OCI-LY1 (cell line): ENCODE results near the gene MDM1.

Experiments used
- H2AFZ ChIP-seq: fragments of 200-600 bp; sonication (generic), shearing (Covaris generic); 2 replicates; pipeline ENCODE4 v1.6.0; 2014; ENCODE audit warnings: antibody characterized with exemption, mild to moderate bottlenecking, low read length
- H3F3A ChIP-seq: fragments of 200-600 bp; sonication (generic), shearing (Covaris generic); 2 replicates; pipeline ENCODE4 v1.6.0; 2014; ENCODE audit warnings: mild to moderate bottlenecking, antibody characterized with exemption, low read length, moderate library complexity; ENCODE audit not compliant: insufficient read depth
- H3K27ac ChIP-seq: fragments of 200-600 bp; sonication (generic); 2 replicates; pipeline ENCODE4 v1.5.1; 2014; ENCODE audit warnings: low read length, mixed run types, mild to moderate bottlenecking, low read depth; ENCODE audit not compliant: poor library complexity, severe bottlenecking
- H3K27me3 ChIP-seq: fragments of 200-600 bp; sonication (generic); 2 replicates; pipeline ENCODE4 v1.6.0; 2014; ENCODE audit warnings: antibody characterized with exemption, mild to moderate bottlenecking, low read length, moderate library complexity; ENCODE audit not compliant: insufficient read depth
- H3K36me3 ChIP-seq: fragments of 200-600 bp; sonication (generic); 2 replicates; pipeline ENCODE4 v1.6.1; 2014; ENCODE audit warnings: mild to moderate bottlenecking, antibody characterized with exemption, low read length, moderate library complexity, mixed read lengths; ENCODE audit not compliant: insufficient read depth
- H3K4me1 ChIP-seq: fragments of 200-600 bp; sonication (generic); 2 replicates; pipeline ENCODE4 v1.5.1; 2014; ENCODE audit warnings: mild to moderate bottlenecking, low read length, moderate library complexity; ENCODE audit not compliant: insufficient read depth, severe bottlenecking
- H3K4me2 ChIP-seq: fragments of 200-600 bp; sonication (generic), shearing (Covaris generic); 2 replicates; pipeline ENCODE4 v1.6.1; 2014; ENCODE audit warnings: low read length
- H3K4me3 ChIP-seq: fragments of 200-600 bp; sonication (generic); 2 replicates; pipeline ENCODE4 v1.5.1; 2014; ENCODE audit warnings: low read length, low read depth, mild to moderate bottlenecking, mixed read lengths; ENCODE audit not compliant: poor library complexity, severe bottlenecking
- H3K79me2 ChIP-seq: fragments of 200-600 bp; shearing (Covaris generic); 2 replicates; pipeline ENCODE4 v1.6.1; 2016; ENCODE audit warnings: mixed run types, low read length, mixed read lengths; ENCODE audit not compliant: insufficient read depth
- H3K9ac ChIP-seq: fragments of 200-600 bp; sonication (generic), shearing (Covaris generic); 2 replicates; pipeline ENCODE4 v1.6.1; 2014; ENCODE audit warnings: mild to moderate bottlenecking, low read length, mixed read lengths
- H3K9me2 ChIP-seq: fragments of 200-600 bp; sonication (generic), shearing (Covaris generic); 2 replicates; pipeline ENCODE4 v1.6.1; 2014; ENCODE audit warnings: low read depth, mild to moderate bottlenecking, low read length, mixed read lengths
- H3K9me3 ChIP-seq: fragments of 200-600 bp; shearing (Covaris generic); 2 replicates; pipeline ENCODE4 v1.6.1; 2014; ENCODE audit warnings: low read length, mixed read lengths
- H4K20me1 ChIP-seq: fragments of 200-600 bp; sonication (generic), shearing (Covaris generic); 2 replicates; pipeline ENCODE4 v1.6.0; 2016; ENCODE audit warnings: mild to moderate bottlenecking, low read length; ENCODE audit not compliant: insufficient read depth
- EZH2 ChIP-seq: fragments of 200-600 bp; sonication (generic), shearing (Covaris generic); IDR thresholded peaks from 2 replicates; pipeline ENCODE4 v1.8.0; 2017; ENCODE audit warnings: borderline replicate concordance, mixed run types, mild to moderate bottlenecking, antibody characterized with exemption, low read length, moderate library complexity, mixed read lengths
- TF ChIP-seq, protein P1 (sequence below): fragments of 200-600 bp; sonication (generic), shearing (Covaris generic); IDR thresholded peaks from 2 replicates; pipeline ENCODE4 v1.5.1; 2017; ENCODE audit warnings: mild to moderate bottlenecking, antibody characterized with exemption, low read length, moderate library complexity, mixed read lengths

Gene MDM1

GRCh38 chr12:68267892-68268396 lies 64.2 kb downstream of the MDM1 start:
- no peaks in the 10 kb centered on the region for H3K36me3 ChIP-seq
- H4K20me1 ChIP-seq: no peaks in the 10 kb centered on the region
- H3K4me2 ChIP-seq: no peak overlapping the region
- no peaks in the 10 kb centered on the region for H3F3A ChIP-seq
- H3K4me3 ChIP-seq: no peak overlapping the region
- TF ChIP-seq, protein P1, sequence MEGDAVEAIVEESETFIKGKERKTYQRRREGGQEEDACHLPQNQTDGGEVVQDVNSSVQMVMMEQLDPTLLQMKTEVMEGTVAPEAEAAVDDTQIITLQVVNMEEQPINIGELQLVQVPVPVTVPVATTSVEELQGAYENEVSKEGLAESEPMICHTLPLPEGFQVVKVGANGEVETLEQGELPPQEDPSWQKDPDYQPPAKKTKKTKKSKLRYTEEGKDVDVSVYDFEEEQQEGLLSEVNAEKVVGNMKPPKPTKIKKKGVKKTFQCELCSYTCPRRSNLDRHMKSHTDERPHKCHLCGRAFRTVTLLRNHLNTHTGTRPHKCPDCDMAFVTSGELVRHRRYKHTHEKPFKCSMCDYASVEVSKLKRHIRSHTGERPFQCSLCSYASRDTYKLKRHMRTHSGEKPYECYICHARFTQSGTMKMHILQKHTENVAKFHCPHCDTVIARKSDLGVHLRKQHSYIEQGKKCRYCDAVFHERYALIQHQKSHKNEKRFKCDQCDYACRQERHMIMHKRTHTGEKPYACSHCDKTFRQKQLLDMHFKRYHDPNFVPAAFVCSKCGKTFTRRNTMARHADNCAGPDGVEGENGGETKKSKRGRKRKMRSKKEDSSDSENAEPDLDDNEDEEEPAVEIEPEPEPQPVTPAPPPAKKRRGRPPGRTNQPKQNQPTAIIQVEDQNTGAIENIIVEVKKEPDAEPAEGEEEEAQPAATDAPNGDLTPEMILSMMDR: no peak
- no peak for TF ChIP-seq EZH2
- H2AFZ ChIP-seq: no peak overlapping the region
- H3K79me2 ChIP-seq: no peaks in the 10 kb centered on the region
- H3K9me3 ChIP-seq: no peaks in the 10 kb centered on the region
- H3K9me2 ChIP-seq: no peaks in the 10 kb centered on the region
- H3K4me1 ChIP-seq: no peaks in the 10 kb centered on the region
- no peaks in the 10 kb centered on the region for H3K27me3 ChIP-seq
- no peak overlapping the region for H3K27ac ChIP-seq
- H3K9ac ChIP-seq: no peak overlapping the region

DNA sequence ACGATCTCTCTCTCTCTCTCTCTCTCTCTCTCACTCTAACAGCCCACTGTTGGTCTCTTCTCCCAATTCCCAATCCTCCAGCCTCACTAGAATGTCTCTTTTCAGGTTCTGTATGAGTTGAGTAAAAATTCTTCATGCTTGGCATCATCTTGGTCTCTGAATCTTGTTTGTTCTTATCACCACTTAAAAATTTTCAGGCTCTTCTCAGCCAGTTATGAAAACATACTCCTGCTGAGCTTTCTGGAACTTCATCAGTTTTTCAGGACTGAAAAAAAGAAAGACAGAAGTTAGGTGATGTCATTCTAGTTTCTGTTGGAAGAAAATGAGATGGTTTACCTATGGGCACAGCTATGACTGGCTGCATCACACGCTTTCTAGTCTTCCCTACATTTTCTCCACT lies 67.3 kb downstream of the MDM1 start:
- Histone ChIP-seq H3F3A (no peaks in the 10 kb centered on the region), H3K9me2 (no peaks in the 10 kb centered on the region), H3K27me3 (no peaks in the 10 kb centered on the region), H3K4me3 (no peak overlapping the region), H4K20me1 (no peaks in the 10 kb centered on the region), H2AFZ (no peak overlapping the region), H3K4me2 (no peak overlapping the region), H3K4me1 (no peaks in the 10 kb centered on the region), H3K9ac (no peak overlapping the region), H3K79me2 (no peaks in the 10 kb centered on the region), H3K36me3 (no peaks in the 10 kb centered on the region), H3K9me3 (no peaks in the 10 kb centered on the region), H3K27ac (no peak overlapping the region)
- TF ChIP-seq, protein P1: no peak
- TF ChIP-seq EZH2: no peak

DNA sequence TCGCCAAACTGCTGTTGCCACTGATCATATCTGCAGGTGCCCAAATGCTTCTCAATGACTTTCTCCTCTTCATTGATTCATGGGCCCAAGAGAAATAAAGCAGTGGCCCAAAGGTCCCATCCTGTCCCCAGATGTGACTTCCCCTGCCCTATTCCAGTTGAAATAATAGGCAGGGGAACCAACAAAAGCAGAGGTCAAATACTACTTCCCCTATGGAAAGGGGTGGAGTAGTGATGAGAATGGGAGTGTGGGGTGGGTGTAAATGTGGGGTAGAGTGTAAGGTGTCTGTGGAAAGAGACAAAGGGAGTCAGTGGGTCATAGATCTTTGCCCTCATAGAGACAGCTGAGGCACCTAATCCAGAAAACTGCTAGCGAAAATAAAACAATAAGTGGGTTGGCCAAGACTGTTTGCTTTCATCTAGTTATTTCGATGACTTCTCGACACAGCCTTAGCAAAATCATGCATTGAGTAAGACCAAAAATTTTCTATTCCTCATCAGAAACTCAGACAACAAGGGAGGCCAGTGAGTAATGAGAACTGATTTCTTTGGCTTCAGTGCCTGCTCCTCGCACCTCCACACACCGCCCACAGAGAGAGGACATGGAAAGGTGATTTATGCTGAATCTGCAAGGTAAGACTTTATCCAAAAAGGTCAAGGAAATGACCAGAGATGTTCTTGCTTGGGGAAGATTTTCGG lies 67.9 kb downstream of the MDM1 start:
- H3K9me3 ChIP-seq: no peaks in the 10 kb centered on the region
- no peaks in the 10 kb centered on the region for H3K79me2 ChIP-seq
- H3K9ac ChIP-seq: no peak overlapping the region
- no peaks in the 10 kb centered on the region for H3K36me3 ChIP-seq
- H4K20me1 ChIP-seq: no peaks in the 10 kb centered on the region
- no peak overlapping the region for H3K4me2 ChIP-seq
- H3K4me3 ChIP-seq: no peak overlapping the region
- H3K27me3 ChIP-seq: no peaks in the 10 kb centered on the region
- no peak overlapping the region for H3K27ac ChIP-seq
- TF ChIP-seq EZH2: no peak
- TF ChIP-seq, protein P1: no peak
- H3K9me2 ChIP-seq: no peaks in the 10 kb centered on the region
- H2AFZ ChIP-seq: no peak overlapping the region
- no peaks in the 10 kb centered on the region for H3K4me1 ChIP-seq
- H3F3A ChIP-seq: no peaks in the 10 kb centered on the region
